SK-N-SH treated with all-trans-retinoic acid at 6 μM for 48 hours (cell line): ENCODE results near the gene MYCBPAP.

ENCODE experiments used
- PPARA ChIP-seq: fragments of 250-450 bp; sonication (Bioruptor Pico); IDR thresholded peaks from 2 replicates; pipeline ENCODE4 v1.5.0; 2020; ENCODE audit warnings: mild to moderate bottlenecking, borderline replicate concordance
- TCF4 ChIP-seq: fragments of 250-450 bp; sonication (Bioruptor Pico); IDR thresholded peaks from 2 replicates; pipeline ENCODE4 v1.8.0; 2021; ENCODE audit warnings: mild to moderate bottlenecking, moderate library complexity, borderline replicate concordance
- TOX ChIP-seq: fragments of 250-450 bp; sonication (Bioruptor Pico); IDR thresholded peaks from 2 replicates; pipeline ENCODE4 v1.8.0; 2021; ENCODE audit warnings: mild to moderate bottlenecking, moderate library complexity, borderline replicate concordance
- ZFP3 ChIP-seq: fragments of 250-450 bp; sonication (Bioruptor Pico); IDR thresholded peaks from 2 replicates; pipeline ENCODE4 v1.5.0; 2020; ENCODE audit warnings: mild to moderate bottlenecking, moderate library complexity
- ZNF70 ChIP-seq: fragments of 450-650 bp; formaldehyde crosslinking; IDR thresholded peaks from 2 replicates; pipeline ENCODE4 v1.5.0; 2020; ENCODE audit warnings: mild to moderate bottlenecking, moderate library complexity

DNA sequence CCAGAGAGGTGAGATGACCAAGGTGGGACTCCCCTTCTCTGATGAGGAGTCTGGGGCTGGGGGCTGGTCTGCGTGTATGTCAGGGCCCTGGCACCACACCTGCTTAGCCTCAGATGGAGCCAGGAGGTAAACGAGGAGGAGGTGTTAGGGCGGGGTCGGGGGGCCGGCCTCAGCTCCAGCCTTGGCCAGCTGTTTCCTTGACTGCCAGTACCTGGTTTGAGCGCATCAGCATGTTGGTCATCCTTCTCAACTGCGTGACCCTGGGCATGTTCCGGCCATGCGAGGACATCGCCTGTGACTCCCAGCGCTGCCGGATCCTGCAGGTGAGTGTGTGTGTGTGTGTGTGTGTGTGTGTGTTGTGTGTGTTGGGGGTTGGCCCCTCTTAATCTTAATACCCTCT lies 60.4 kb downstream of the MYCBPAP start:
- TF ChIP-seq ZFP3 (CRISPR knock-in tag) (no peak), ZNF70 (CRISPR knock-in tag) (no peak), TOX (CRISPR knock-in tag) (no peak), TCF4 (CRISPR knock-in tag) (no peak), PPARA (CRISPR knock-in tag) (no peak)
